SIG-M5 treated with dmso at 0.1 percent for 504 hours (cell line): ENCODE results near the gene MAPK1.
"Not testable (repeated sequence)": the region's sequence is repeated elsewhere in the genome, so short reads cannot be mapped to it uniquely, and the experiment has no call there.

Experiments
- DNase-seq: peaks from one replicate; lab custom pipeline; 2025; ENCODE audit not compliant: unreplicated experiment; lab: John Stamatoyannopoulos, UW

MAPK1 gene

DNA sequence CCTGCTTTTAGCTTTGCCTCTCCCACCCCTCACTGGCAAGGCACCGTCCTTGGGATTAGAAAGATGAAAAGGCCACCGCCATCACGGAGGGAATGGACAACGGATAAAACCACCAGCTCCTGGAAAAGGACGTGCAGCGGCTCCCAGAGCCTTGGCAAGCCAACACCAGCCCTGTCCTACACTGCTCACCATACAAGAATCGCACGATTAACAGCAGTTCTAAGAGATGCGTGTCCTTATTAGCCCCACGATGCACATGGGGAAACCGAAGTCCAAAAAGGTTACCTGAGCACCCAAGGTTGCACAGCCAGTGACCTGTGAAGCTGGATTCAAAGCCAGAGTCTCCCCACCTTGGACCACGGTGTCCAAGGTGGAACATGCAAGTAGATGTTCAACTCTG lies 139.2 kb downstream of the MAPK1 start:
- no peak for DNase-seq

DNA sequence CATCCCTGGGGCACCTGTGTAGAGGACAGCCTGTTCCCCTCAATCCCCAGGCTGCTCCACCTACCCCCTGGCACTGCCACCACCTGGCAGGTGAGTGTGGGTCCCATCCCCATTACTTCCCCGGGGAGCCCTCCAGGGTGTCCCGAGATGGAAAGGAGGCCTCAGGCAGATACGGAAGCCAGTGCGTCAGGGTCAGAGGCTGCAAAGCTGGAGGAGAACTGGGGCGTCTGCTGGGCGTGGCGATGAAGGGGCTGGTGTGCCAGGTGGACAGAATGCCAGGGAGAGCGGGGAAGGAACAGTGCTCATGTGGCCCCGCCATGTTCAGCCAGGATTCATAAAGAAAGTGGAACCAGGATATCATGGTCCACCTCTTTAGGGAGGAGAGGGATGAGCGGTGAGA lies 139.7 kb downstream of the MAPK1 start:
- DNase-seq, result no peak

DNA sequence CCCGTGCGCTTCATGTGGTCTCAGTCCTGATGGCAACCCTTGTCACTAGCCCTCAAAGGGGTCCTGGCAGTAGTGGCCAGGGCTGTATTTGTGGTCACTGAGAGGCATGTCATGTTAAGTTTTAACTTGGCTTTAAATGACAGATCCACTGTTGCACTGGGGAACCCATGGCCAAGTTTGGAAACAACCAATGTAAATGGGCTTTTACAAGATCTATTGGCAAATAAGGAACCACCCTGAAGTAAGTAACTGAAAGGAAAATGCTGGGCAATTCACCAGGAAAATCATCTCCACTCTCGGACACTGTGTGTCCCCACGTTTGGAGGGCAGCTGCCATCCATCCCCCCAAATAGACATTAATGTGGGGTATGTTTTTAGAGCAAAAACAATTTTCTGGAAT lies 140.3 kb downstream of the MAPK1 start:
- no peak for DNase-seq

DNA sequence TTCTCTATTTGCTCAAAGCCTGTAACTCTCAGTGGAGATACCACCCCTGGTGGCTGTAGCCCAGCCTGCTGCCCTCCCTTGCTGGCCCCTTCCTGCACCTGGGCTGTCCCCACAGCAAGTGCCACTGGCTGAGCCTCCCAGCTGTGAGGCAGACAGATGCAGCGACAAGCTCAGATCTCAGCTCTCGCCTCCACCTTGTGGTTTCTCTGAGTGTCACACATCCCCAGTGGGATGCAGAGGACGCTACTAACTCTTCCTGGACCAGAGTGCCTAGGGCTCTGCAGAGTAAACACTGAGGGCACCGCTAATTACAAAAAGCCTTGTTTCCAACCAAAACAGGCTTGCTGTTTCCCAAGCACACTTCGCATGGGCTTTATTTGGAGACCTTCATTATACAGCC lies 140.8 kb downstream of the MAPK1 start:
- DNase-seq, result peak; percentile 35

DNA sequence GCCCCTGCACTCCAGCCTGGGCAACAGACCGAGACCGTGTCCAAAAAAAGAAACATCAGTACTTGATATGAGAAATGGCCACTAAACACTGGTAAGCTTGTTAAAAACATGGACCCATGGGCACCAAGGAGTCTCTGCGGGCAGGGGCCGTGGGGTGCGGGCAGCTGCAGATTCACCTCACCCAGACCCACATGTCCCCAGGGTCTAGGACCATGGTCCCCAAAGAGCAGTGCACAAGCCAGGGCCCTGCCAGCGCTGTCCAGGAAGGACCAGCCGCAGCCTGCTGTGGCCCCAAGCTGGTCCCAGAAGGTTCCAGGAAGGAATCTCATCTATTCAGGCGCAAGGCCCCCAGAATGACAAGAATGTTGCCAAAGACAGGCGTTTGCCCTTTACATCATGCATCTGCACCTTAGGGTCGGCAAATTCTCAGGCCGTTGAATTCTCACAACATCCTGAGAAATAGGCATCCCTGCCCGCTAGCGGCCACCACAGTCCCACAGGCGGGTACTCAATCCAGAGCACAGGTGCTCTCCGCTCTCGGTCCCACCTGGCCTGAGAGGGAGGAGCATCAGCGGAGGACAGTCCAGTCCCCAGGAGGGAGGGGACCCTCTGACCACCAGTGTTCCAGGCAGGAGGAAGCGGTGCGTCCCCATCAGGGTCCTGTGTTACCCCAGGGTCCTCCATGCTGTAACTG lies 141.3 kb downstream of the MAPK1 start:
- no peak for DNase-seq

DNA sequence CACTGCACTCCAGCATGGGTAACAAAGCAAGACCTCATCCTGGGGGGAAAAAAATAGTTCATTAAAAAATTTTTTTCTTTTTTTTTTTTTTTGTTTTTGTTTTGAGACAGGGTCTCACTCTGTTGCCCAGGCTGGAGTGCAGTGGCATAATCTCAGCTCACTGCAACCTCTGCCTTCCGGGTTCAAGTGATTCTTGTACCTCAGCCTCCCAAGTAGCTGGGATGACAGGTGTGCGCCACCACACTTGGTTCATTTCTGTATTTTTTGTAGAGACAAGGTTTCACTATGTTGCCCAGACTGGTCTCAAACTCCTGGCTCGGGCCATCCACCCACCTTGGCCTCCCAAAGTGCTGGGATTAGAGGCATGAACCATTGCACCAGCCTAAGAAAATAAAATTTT lies 142.9 kb downstream of the MAPK1 start:
- DNase-seq, result not testable (repeated sequence)

DNA sequence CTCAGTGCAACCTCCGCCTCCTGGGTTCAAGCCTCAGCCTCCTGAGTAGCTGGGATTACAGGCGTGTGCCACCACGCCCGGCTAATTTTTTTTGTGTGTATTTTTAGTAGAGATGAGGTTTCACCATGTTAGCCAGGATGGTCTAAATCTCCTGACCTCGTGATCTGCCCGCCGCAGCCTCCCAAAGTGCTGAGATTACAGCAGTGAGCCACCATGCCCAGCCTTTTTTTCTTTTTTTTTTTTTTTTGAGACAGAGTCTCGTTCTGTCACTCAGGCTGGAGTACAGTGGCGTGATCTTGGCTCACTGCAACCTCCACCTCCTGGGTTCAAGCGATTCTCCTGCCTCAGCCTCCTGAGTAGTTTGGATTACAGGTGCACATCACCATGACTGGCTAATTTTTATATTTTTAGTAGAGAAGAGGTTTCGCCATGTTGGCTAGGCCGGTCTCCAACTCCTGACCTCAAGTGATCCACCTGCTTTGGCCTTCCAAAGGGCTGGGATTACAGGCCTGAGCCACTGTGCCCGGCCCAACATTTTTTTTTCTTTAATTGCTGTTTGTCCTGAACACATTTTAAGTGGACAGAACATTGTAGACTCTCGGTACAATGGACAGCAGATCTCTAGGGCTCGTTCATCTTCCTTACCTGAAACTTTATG lies 146.1 kb downstream of the MAPK1 start:
- not testable (repeated sequence) for DNase-seq

DNA sequence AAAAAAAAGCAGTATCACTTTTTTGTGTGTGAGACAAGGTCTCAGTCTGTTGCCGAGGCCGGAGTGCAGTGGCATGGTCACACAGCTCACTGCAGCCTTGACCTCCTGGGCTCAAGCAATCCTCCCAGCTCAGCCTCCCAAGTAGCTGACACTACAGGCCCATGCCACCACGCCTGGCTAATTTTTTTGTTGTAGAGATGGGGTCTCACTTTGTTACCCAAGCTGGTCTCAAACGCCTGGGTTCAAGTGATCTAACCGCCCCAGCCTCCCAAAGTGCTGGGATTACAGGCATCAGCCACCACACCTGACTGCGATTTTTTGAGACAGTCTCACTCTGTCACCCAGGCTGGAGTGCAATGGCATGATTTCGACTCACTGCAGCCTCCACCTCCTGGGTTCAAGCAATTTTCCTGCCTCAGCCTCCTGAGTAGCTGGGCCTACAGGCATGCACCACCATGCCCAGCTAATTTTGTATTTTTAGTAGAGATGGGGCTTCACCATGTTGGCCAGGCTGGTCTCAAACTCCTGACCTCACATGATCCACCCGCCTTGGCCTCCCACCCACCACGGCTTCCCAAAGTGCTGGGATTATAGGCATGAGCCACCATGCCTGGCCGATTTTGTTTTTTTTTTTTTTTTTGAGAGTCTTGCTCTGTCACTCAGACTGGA lies 147.1 kb downstream of the MAPK1 start:
- not testable (repeated sequence) for DNase-seq

DNA sequence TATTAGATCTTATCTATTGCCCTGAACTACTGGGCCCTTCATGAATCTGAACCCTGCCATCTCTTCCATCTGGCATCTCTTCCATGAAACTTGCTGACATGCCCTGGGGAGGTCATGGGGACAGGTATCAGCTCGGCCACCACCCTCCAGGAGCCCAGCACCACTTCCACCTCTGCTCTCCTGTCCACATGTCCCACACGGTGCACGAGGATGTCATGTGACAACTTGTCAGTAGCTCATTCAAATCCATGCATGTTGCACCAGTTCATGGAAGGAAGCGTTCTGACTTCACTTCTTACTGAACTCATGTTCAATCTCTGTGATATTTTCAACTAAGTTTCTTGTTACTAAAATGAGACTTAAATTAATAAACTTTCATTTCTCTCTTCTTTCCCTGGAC lies 148.4 kb downstream of the MAPK1 start:
- DNase-seq, result no peak

DNA sequence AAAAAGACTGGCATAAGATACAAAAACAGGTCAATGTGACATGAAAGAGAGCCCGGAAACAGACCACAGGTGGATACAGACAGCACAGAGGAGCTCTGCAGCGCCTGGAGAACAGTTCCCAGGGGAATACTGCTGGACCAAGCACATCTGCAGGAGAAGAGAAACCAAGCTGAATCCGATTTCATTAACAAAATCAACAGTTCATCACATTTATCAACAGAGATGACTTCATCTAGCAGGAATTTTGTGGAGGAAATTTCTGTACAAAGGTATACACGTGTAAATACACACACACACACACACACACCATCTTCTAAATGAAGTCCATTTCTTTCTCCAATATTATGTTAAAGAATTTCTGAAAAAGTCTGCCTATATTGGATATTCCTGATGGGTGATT lies 148.9 kb downstream of the MAPK1 start:
- no peak for DNase-seq

DNA sequence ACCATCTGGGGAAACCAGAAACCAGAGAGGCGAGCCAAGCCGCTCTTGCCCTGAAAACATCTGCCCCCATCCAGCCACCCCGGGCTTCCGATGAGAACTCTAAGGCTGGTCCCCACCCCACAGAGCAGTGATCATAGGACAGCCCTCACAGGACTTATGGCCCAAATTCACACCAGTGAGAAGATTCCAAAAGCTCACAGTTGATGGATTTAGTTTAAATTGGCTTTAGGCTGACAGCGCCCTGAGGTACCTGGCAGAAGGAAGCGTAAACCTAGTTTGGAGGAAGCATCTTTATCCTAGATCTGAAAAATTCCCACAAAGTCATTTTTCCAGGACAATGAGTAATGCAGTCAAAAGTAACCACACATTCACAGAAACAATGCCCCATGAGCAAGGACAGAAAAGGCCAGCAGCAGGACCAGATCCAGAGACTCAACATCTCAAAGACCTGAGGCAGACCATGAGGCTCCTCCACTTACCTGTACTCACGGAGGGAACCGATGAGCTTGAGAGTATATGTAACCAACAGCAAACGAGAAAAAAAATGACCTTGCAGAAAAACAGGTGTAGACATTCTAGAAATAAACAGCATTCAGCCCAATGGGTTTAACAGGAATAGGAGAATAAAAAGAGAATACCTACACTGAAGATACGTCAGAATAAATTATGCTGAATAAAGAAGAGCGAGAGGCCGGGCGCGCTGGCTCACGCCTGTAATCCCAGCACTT lies 150.9 kb downstream of the MAPK1 start:
- DNase-seq, result not testable (repeated sequence)

DNA sequence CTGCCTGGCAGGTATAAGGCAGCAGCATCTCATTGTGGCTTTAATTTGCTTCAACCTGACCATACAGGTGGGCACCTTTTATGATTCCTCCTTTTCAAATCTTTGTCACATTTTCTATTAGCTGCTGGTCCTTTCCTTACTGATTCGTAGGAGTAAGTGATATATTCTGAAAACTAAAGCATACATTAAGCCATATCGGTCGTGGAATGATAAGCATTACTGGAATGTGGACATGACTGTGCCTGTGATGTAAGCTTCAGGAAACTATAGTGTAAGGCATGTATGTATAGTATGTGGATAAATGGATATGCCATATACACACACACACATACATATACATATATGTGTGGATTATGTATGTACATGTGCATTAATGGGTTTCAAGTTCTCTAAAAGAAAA lies 152.7 kb downstream of the MAPK1 start:
- DNase-seq, result no peak

DNA sequence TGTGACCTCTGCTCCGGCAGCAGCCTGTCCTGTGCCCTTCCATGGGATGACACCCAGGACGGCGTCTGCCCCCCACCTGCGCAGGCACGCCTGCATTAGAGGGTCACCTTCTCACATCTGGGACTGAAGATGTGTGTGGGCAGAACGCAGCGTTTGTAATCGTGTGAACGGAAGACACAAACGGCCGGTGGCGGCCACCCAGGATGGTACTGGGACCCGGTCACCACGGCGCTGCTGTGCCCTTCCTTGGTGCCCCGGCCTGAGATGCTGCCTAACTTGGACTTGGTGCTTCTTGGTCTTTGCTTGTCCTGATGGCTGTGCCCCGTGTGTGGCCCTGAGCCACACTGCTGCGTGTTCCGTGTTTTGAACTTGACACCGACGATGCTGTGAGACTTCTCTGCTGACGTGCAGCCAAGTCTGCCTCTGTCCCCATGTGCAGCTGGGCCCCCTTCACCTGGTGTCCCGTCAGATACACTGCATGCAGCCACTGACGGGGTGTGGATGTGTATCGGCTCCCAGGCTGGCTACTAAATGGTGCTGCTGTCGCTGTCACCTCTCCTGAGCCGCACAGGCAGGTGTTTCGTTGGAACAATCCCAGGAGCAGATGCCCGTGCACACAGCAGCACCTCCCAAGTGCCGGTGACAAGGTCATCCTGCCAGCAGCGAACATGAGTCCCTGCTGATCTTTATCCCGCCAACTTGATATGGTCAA lies 153.2 kb downstream of the MAPK1 start:
- no peak for DNase-seq

DNA sequence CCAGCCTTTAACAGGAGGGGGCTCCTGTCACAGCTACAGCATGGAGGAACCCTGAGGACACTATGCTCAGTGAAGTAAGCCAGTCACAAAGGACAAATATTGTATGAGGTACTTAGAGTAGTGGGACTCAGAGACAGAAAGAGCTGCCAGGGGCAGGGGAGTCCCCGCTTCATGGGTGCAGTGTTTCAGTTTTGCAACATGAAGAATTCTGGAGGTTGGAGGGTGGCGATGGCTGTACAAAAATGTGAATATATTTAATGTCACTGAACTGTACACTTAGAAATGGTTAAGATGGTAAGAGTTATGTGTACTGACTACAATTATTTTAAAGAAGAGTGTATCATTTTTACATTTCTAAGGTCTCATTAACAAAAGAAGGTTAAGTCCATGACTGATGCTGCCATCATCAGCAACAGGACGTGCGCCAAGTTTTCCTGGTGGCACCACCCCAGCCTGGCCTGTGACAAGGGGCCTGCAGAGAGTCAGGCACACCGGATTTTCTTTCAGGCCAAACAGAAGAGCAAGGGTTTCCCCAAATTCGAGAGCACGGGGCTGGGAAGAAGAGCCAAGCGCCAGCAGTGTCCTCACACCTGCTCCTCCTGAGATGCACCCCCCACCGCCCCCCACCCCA lies 153.9 kb downstream of the MAPK1 start:
- DNase-seq, result no peak

DNA sequence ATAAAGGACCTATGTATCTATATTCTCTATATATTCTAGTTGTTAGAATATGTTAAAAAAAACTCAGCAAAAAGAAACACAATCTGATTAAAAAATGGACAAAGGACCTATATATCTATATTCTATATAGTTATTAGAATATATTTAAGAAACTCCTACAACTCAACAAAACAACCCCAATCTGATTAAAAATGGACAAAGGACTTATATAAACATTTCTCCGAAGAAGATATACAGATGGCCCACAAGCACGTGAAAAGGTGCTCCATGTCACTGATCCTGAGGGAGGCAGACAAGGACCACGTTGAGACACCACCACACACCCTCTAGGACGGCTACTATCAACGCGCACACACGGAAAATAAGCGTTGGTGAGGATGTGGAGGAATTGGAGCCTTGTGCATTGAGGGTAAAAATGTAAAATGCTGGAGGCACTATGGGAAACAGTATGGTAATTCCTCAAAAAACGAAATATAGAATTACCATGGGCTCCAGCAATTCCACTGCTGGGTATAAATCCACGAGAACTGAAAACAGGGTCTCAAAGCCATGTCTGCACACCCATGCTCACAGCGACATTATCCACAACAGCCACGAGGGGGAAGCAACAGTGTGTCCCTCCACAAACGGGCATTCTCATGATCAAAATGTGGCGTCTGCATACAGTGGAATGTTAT lies 154.6 kb downstream of the MAPK1 start:
- peak; percentile 76 for DNase-seq

DNA sequence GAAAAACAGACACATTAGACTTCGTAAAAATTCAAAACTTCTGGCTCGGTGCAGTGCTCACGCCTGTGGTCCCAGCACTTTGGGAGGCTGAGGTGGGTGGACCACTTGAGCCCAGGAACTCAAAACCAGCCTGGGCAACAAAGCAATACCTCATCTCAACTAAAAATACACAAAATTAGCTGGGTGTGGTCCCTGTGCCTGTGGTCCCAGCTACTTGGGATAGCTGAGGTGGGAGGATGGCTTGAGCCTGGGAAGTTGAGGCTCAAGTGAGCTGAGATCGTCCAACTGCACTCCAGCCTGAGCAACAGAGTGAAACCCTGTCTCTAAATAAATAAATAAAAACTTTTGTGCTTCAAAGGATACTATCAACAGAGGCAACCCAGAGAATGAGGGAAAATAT lies 155.6 kb downstream of the MAPK1 start:
- DNase-seq, result no peak

DNA sequence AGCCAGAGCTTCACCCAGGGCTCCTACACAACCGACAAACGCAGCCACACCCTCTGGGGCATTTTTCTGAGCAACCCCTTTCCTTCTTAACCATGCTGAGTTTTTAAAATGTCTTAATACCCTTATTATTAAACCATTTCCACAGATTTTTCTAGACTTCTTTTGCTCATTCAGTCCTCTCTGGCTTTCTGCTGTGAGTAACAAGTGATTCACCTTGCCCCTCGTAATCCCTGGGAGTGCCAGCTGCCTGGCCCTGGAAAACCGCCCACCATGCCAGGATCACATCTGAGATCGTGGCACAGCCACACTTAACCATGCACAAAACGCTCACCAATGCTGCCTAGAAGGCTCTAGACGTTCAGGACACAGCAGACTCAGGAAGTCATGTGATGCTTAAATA lies 157.3 kb downstream of the MAPK1 start:
- no peak for DNase-seq

DNA sequence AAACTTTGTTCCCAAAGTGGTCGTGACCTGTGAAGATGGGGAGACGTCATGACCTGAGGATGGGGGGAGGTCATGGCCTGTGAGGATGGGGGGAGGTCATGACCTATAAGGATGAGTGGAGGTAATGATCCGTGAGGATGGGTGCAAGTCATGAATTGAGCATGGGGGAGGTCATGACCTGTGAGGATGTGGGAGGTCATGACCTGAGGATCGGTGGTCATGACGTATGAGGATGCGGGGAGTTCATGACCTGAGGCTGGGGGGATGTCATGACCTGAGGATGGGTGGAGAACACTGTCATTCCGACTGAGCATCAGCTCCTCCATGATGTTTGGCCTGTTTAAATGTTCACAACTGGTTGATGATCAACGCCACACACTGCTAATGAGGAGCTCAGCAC lies 157.8 kb downstream of the MAPK1 start:
- no peak for DNase-seq

DNA sequence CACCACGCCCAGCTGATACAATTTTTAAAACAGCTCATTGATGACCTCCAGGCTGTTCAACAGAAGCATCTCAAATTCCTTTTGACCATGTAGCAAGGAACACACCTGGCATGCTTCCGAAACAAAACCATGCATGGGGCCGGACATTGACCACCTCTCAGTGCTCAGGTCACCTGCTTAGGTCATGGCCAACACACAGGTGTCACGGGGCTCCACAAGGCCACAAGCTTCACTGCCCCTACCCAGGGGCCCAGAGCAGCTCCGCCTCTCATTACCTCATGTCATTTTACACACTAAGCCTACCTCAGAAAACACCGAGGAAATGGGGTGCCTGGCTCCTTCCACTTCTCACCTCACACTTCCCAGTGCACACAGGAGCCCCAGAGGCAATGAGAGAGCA lies 158.5 kb downstream of the MAPK1 start:
- no peak for DNase-seq

DNA sequence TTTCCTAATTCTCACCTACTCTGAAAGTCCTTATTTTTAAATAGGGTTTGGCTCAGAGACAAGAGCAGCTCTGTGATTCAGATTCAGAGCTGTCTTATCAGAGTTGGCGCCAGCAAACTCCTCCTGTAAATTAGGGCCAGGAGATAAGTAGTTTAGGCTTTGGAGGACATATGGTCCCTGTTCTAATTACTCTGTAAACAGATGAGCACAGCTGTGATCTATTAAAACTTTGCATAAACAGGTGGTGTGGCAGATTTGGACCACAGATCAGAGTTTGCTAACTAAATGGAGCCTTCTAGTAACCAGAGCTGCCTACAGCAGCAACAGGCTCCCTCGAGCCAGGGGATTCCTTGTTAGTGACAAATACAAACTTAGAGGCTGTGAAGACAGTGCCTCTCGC lies 159.8 kb downstream of the MAPK1 start:
- DNase-seq, result no peak
